Osteocyte (in vitro differentiated cells): Measurements from ENCODE around the gene GH1. TPM values are rescaled to one million over a fixed set of nuclear protein-coding genes. Genes with fewer than 3 reads are reported as not detected.
"Not testable (repeated sequence)": the region's sequence is repeated elsewhere in the genome, so short reads cannot be mapped to it uniquely, and the experiment has no call there.

ENCODE experiments used
- DNase-seq: peaks from one replicate; pipeline ENCODE4 v3.0.0; 2021; ENCODE audit warnings: mixed read lengths; ENCODE audit not compliant: unreplicated experiment; ENCODE audit errors: extremely low spot score
- H3K27ac Mint-ChIP-seq: one replicate; pipeline ENCODE4 v1.8.0; 2021; ENCODE audit warnings: mild to moderate bottlenecking, mixed read lengths; ENCODE audit not compliant: unreplicated experiment
- H3K27me3 Mint-ChIP-seq: one replicate; pipeline ENCODE4 v1.8.0; 2021; ENCODE audit warnings: mixed read lengths; ENCODE audit not compliant: unreplicated experiment
- H3K36me3 Mint-ChIP-seq: one replicate; pipeline ENCODE4 v1.8.0; 2021; ENCODE audit warnings: mixed read lengths; ENCODE audit not compliant: unreplicated experiment
- H3K4me1 Mint-ChIP-seq: one replicate; pipeline ENCODE4 v1.8.0; 2021; ENCODE audit warnings: mixed read lengths; ENCODE audit not compliant: unreplicated experiment
- H3K4me3 Mint-ChIP-seq: one replicate; pipeline ENCODE4 v1.8.0; 2021; ENCODE audit warnings: mild to moderate bottlenecking, moderate library complexity, mixed read lengths; ENCODE audit not compliant: unreplicated experiment
- H3K9me3 Mint-ChIP-seq: one replicate; pipeline ENCODE4 v1.8.0; 2021; ENCODE audit warnings: mixed read lengths; ENCODE audit not compliant: unreplicated experiment
- CTCF ChIP-seq: fragments of 200-600 bp; sonication (generic); IDR thresholded peaks from 2 replicates; pipeline ENCODE4 v1.5.0; 2021; ENCODE audit warnings: antibody characterized with exemption, mild to moderate bottlenecking, moderate library complexity
- total RNA-seq: library from RNA; stranded (reverse); gene quantifications from 2 replicates; pipeline ENCODE4 v1.2.1, GENCODE V29; 2021

Gene GH1
- total RNA-seq, 1 donor from 2014 or later, result not detected

DNA sequence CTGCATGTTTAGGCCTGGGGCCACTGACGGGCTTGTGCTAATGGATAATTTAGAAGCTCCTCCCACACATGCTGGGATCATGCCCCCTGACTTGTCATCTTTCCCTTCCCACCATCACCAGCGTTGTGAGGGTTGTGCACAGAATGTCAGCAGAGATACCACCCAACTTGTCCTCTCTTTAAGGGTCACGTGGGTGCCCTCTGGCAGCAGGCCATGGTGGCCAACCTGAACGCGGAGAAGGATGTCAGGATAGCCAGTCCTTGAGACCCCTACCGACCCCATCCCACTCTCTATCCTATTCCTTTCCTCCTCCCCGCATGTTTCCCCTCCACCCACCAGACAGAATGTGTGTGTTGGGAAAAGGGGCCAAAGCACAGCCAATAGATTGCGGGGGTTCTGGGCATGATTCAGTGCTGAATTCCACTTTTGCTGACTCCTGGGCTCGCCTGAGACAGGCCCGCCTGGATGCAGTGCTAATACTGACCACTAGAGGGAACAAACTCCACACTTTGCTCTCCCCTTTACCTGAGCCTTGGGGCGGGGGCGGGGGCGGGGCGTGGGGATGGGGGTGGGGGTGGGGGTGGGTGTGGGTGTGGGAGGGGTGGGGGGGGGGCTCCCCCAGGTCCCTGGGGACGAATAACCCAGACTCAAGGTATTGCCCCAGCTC is 36.6 kb downstream of the GH1 start, which contains the start of gene GH2:
Gene GH2 (minus strand): TSS at position 10 of the 667 bp plus-strand sequence. CDS start 143 bp downstream, outside the sequence.
- H3K27ac Mint-ChIP-seq, result no peak within 1 kb of the TSS
- H3K27me3 Mint-ChIP-seq, result peaks cover 35% of the 10 kb centered on the region
- no peaks in the 10 kb centered on the region for H3K9me3 Mint-ChIP-seq
- TF ChIP-seq CTCF, result peak; percentile 55
- DNase-seq, result no peak
- H3K4me1 Mint-ChIP-seq, result no peaks in the 10 kb centered on the region
- H3K36me3 Mint-ChIP-seq, result no peaks in the 10 kb centered on the region
- no peak within 1 kb of the TSS for H3K4me3 Mint-ChIP-seq

- H3K27me3 Mint-ChIP-seq, result peaks cover 31% of the 10 kb centered on the region
- H3K9me3 Mint-ChIP-seq, H3K4me3 Mint-ChIP-seq, H3K36me3 Mint-ChIP-seq, H3K4me1 Mint-ChIP-seq, DNase-seq, H3K27ac Mint-ChIP-seq: not testable (repeated sequence)
These were observed 37.3 kb downstream of the GH1 start for GRCh38 chr17:63881337-63881736.

- DNase-seq, result no peak
- Mint-ChIP-seq H3K27me3 (peaks cover 31% of the 10 kb centered on the region), H3K36me3 (no peaks in the 10 kb centered on the region), H3K9me3 (no peaks in the 10 kb centered on the region), H3K4me3 (no peak overlapping the region), H3K4me1 (no peaks in the 10 kb centered on the region), H3K27ac (no peak overlapping the region)
- TF ChIP-seq CTCF, result no peak
These were observed 37.9 kb downstream of the GH1 start for GRCh38 chr17:63880706-63881105.

DNA sequence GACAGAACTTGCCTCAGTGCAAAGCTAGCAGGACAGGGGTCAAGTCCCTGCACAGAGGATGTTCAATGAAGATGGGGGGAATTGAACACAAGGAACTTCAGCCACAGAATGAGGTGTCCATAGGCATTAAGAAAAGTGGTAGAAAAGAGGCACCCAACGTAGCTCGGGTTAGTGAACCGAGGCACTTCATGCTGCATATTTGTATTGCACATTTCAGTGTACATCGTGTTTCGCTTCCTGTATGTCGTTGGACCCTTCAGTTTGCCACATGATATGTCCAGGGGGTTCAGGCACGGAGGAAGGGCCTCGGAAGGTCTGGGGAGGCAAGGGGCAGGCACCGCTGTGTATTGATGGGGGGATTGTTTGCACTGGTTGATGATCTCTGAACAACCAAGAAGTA is 40.2 kb downstream of the GH1 start:
- not testable (repeated sequence) for H3K4me1 Mint-ChIP-seq, DNase-seq, H3K4me3 Mint-ChIP-seq, H3K36me3 Mint-ChIP-seq, H3K27ac Mint-ChIP-seq, H3K9me3 Mint-ChIP-seq
- H3K27me3 Mint-ChIP-seq, result peaks cover 29% of the 10 kb centered on the region

- not testable (repeated sequence) for H3K4me3 Mint-ChIP-seq, H3K4me1 Mint-ChIP-seq, H3K27ac Mint-ChIP-seq, H3K36me3 Mint-ChIP-seq, H3K9me3 Mint-ChIP-seq, DNase-seq
- peaks cover 43% of the 10 kb centered on the region for H3K27me3 Mint-ChIP-seq
These were observed 43.9 kb downstream of the GH1 start for GRCh38 chr17:63874693-63875092.

- not testable (repeated sequence) for H3K9me3 Mint-ChIP-seq, DNase-seq, H3K36me3 Mint-ChIP-seq, H3K4me1 Mint-ChIP-seq, H3K27ac Mint-ChIP-seq, H3K4me3 Mint-ChIP-seq
- H3K27me3 Mint-ChIP-seq, result peaks cover 44% of the 10 kb centered on the region
These were observed 44.5 kb downstream of the GH1 start for GRCh38 chr17:63874061-63874626.

GRCh38 chr17:63873577-63873976 is 45.1 kb downstream of the GH1 start, which contains the start of gene CSH2:
CSH2 (minus strand) TSS chr17:63873677; CDS start chr17:63873614, 63 bp downstream.
- DNase-seq, H3K27ac Mint-ChIP-seq, H3K9me3 Mint-ChIP-seq, H3K4me3 Mint-ChIP-seq, H3K36me3 Mint-ChIP-seq, H3K4me1 Mint-ChIP-seq: not testable (repeated sequence)
- H3K27me3 Mint-ChIP-seq, result peaks cover 40% of the 10 kb centered on the region

- DNase-seq, H3K9me3 Mint-ChIP-seq, H3K36me3 Mint-ChIP-seq, H3K27ac Mint-ChIP-seq, H3K4me1 Mint-ChIP-seq, H3K4me3 Mint-ChIP-seq: not testable (repeated sequence)
- H3K27me3 Mint-ChIP-seq, result peaks cover 29% of the 10 kb centered on the region
These were observed 46.8 kb downstream of the GH1 start for GRCh38 chr17:63871646-63872365.

DNA sequence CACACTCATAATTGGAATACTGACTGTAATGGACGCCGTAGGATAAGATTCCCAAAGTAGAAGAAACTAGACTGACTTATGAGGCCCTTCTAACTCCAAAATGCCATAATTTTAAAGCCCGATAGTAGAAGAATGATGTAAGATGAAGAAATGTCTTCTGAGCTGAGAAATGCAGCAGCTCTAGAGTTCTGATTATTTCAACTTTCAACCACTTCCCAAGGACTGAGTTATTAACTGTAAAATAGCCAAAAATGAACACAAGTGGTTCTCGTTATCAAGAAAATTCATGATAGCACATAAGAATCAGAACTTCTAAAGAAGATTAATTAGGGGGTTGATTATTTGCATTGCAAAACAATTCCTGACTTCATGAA is 48.4 kb downstream of the GH1 start:
- not testable (repeated sequence) for DNase-seq, H3K9me3 Mint-ChIP-seq, H3K4me3 Mint-ChIP-seq, H3K4me1 Mint-ChIP-seq, H3K36me3 Mint-ChIP-seq, H3K27ac Mint-ChIP-seq
- peaks cover 29% of the 10 kb centered on the region for H3K27me3 Mint-ChIP-seq
